GM19025 (cell line): Measurements from ENCODE around the gene KCNH1.
"Not testable (repeated sequence)": the region's sequence is repeated elsewhere in the genome, so short reads cannot be mapped to it uniquely, and the experiment has no call there.

Experiments
- ATAC-seq: cut with Tn5 transposase; IDR thresholded peaks from one replicate; pipeline ENCODE4 v1.9.1; 2021; ENCODE audit warnings: mild to moderate bottlenecking, low read depth, moderate library complexity; ENCODE audit not compliant: unreplicated experiment

Gene KCNH1

GRCh38 chr1:211013346-211014240 is 120.4 kb downstream of the KCNH1 start:
- ATAC-seq = no peak

GRCh38 chr1:211011128-211011527 is 122.8 kb downstream of the KCNH1 start:
- not testable (repeated sequence) for ATAC-seq

GRCh38 chr1:211009944-211010343 is 124.0 kb downstream of the KCNH1 start:
- no peak for ATAC-seq

- no peak for ATAC-seq
These were observed 126.1 kb downstream of the KCNH1 start for GRCh38 chr1:211007830-211008229.

GRCh38 chr1:210995931-210996330 is 138.0 kb downstream of the KCNH1 start:
- ATAC-seq = not testable (repeated sequence)

GRCh38 chr1:210992837-210993236 is 141.1 kb downstream of the KCNH1 start:
- ATAC-seq = no peak

- ATAC-seq = no peak
These were observed 144.0 kb downstream of the KCNH1 start for GRCh38 chr1:210989905-210990304.

GRCh38 chr1:210981490-210981889 is 152.5 kb downstream of the KCNH1 start:
- no peak for ATAC-seq

GRCh38 chr1:210980082-210980481 is 153.9 kb downstream of the KCNH1 start:
- ATAC-seq = no peak

GRCh38 chr1:210978974-210979354 is 155.0 kb downstream of the KCNH1 start:
- ATAC-seq = no peak

- ATAC-seq = no peak
These were observed 155.5 kb downstream of the KCNH1 start for GRCh38 chr1:210978316-210978973.

- no peak for ATAC-seq
These were observed 182.7 kb downstream of the KCNH1 start for GRCh38 chr1:210951279-210951678.

- not testable (repeated sequence) for ATAC-seq
These were observed 183.9 kb downstream of the KCNH1 start for GRCh38 chr1:210949940-210950546.

GRCh38 chr1:210949489-210949888 is 184.5 kb downstream of the KCNH1 start:
- ATAC-seq = no peak

- no peak for ATAC-seq
These were observed 184.9 kb downstream of the KCNH1 start for GRCh38 chr1:210949039-210949438.

GRCh38 chr1:210944252-210944651 is 189.7 kb downstream of the KCNH1 start:
- ATAC-seq = no peak

GRCh38 chr1:210942513-210942912 is 191.4 kb downstream of the KCNH1 start:
- ATAC-seq = no peak

GRCh38 chr1:210940081-210940617 is 193.8 kb downstream of the KCNH1 start:
- ATAC-seq = no peak

- no peak for ATAC-seq
These were observed 195.5 kb downstream of the KCNH1 start for GRCh38 chr1:210938416-210938925.

GRCh38 chr1:210937846-210938245 is 196.1 kb downstream of the KCNH1 start:
- no peak for ATAC-seq

- no peak for ATAC-seq
These were observed 198.0 kb downstream of the KCNH1 start for GRCh38 chr1:210935905-210936304.
